Ishikawa (cell line): ENCODE data around the gene DHRS9.

Source experiments
- CEBPB ChIP-seq: IDR thresholded peaks from 2 replicates; pipeline ENCODE4 v1.6.1; 2012
- EGR1 ChIP-seq: IDR thresholded peaks from 2 replicates; pipeline ENCODE4 v1.6.1; 2012
- EP300 ChIP-seq: IDR thresholded peaks from 2 replicates; pipeline ENCODE4 v1.6.1; 2012; ENCODE audit warnings: borderline replicate concordance
- FOXM1 ChIP-seq: IDR thresholded peaks from 2 replicates; pipeline ENCODE4 v1.6.1; 2012; ENCODE audit warnings: low read depth, borderline replicate concordance
- MAX ChIP-seq: IDR thresholded peaks from 2 replicates; pipeline ENCODE4 v1.6.1; 2012
- NFIC ChIP-seq: IDR thresholded peaks from 2 replicates; pipeline ENCODE4 v1.6.1; 2012
- RAD21 ChIP-seq: IDR thresholded peaks from 2 replicates; pipeline ENCODE4 v1.6.1; 2012; ENCODE audit warnings: low read depth
- REST ChIP-seq: IDR thresholded peaks from 2 replicates; pipeline ENCODE4 v1.6.1; 2012; ENCODE audit warnings: low read depth, mild to moderate bottlenecking
- TAF1 ChIP-seq: IDR thresholded peaks from 2 replicates; pipeline ENCODE4 v1.6.1; 2012; ENCODE audit warnings: low read depth, mild to moderate bottlenecking
- TCF12 ChIP-seq: IDR thresholded peaks from 2 replicates; pipeline ENCODE4 v1.6.1; 2012; ENCODE audit warnings: low read depth
- TEAD4 ChIP-seq: IDR thresholded peaks from 2 replicates; pipeline ENCODE4 v1.6.1; 2012
- USF1 ChIP-seq: IDR thresholded peaks from 2 replicates; pipeline ENCODE4 v1.6.1; 2012
- YY1 ChIP-seq: IDR thresholded peaks from 2 replicates; pipeline ENCODE4 v1.6.1; 2012; ENCODE audit warnings: low read depth

GRCh38 chr2:169110419-169110818, 41.1 kb downstream of the DHRS9 start:
- TF ChIP-seq FOXM1 (no peak), RAD21 (no peak), EP300 (no peak), REST (no peak), YY1 (no peak), CEBPB (no peak), TCF12 (no peak), USF1 (no peak), MAX (no peak), TAF1 (no peak), TEAD4 (no peak), NFIC (no peak), EGR1 (no peak)
